ENCODE results near the gene APOL1. TPM values are rescaled to one million over a fixed set of nuclear protein-coding genes. Genes with fewer than 3 reads are reported as not detected.

The APOL1 gene
- total RNA-seq, 1 donor, result 38.7 TPM

- no peaks in the 10 kb centered on the region for H3K4me1 ChIP-seq (ENCODE audit: insufficient read depth, low read length)
- peaks cover 86% of the 10 kb centered on the region for H3K36me3 ChIP-seq (ENCODE audit: insufficient read depth, low read length)
- peaks cover 74% of the 10 kb centered on the region for H4K20me1 ChIP-seq (ENCODE audit: insufficient read depth, low read length)
- no peaks in the 10 kb centered on the region for H3K9me3 ChIP-seq (ENCODE audit: low read depth, low read length)
- H3K27ac ChIP-seq (ENCODE audit: low read depth, low read length), result no peak overlapping the region
- H3K27me3 ChIP-seq (ENCODE audit: insufficient read depth, low read length), result no peaks in the 10 kb centered on the region
- no peak overlapping the region for H3K4me2 ChIP-seq (ENCODE audit: insufficient read depth, low read length)
- no peak overlapping the region for H2AFZ ChIP-seq (ENCODE audit: low read length)
- H3K79me2 ChIP-seq (ENCODE audit: insufficient read depth, low read length), result peaks cover 76% of the 10 kb centered on the region
- no peak overlapping the region for H3K4me3 ChIP-seq (ENCODE audit: insufficient read depth, low read length)
- DNase-seq (ENCODE audit: insufficient read length, low spot score, missing footprints), result peak; percentile 82
- no peak for TF ChIP-seq CTCF (IDR thresholded peaks at IDR 0.05; ENCODE audit: extremely low read depth, low read depth, low read length)
Observed at GRCh38 chr22:36291831-36292740, 39.2 kb downstream of the APOL1 start.

- H3K4me1 ChIP-seq (ENCODE audit: insufficient read depth, low read length), result no peaks in the 10 kb centered on the region
- H3K27ac ChIP-seq (ENCODE audit: low read depth, low read length), result no peak overlapping the region
- no peak for TF ChIP-seq CTCF (IDR thresholded peaks at IDR 0.05; ENCODE audit: extremely low read depth, low read depth, low read length)
- no peak overlapping the region for H3K4me3 ChIP-seq (ENCODE audit: insufficient read depth, low read length)
- no peaks in the 10 kb centered on the region for H3K27me3 ChIP-seq (ENCODE audit: insufficient read depth, low read length)
- H4K20me1 ChIP-seq (ENCODE audit: insufficient read depth, low read length), result peaks cover 76% of the 10 kb centered on the region
- H3K36me3 ChIP-seq (ENCODE audit: insufficient read depth, low read length), result peaks cover 88% of the 10 kb centered on the region
- peaks cover 79% of the 10 kb centered on the region for H3K79me2 ChIP-seq (ENCODE audit: insufficient read depth, low read length)
- no peak overlapping the region for H3K4me2 ChIP-seq (ENCODE audit: insufficient read depth, low read length)
- H2AFZ ChIP-seq (ENCODE audit: low read length), result no peak overlapping the region
- DNase-seq (ENCODE audit: insufficient read length, low spot score, missing footprints), result peak; percentile 82
- no peaks in the 10 kb centered on the region for H3K9me3 ChIP-seq (ENCODE audit: low read depth, low read length)
Observed at GRCh38 chr22:36292823-36293530, 40.0 kb downstream of the APOL1 start.

- Histone ChIP-seq H3K36me3 (ENCODE audit: insufficient read depth, low read length) (peaks cover 88% of the 10 kb centered on the region), H3K79me2 (ENCODE audit: insufficient read depth, low read length) (peaks cover 80% of the 10 kb centered on the region), H3K9me3 (ENCODE audit: low read depth, low read length) (no peaks in the 10 kb centered on the region), H3K27ac (ENCODE audit: low read depth, low read length) (no peak overlapping the region), H3K27me3 (ENCODE audit: insufficient read depth, low read length) (no peaks in the 10 kb centered on the region), H2AFZ (ENCODE audit: low read length) (no peak overlapping the region), H3K4me2 (ENCODE audit: insufficient read depth, low read length) (no peak overlapping the region), H4K20me1 (ENCODE audit: insufficient read depth, low read length) (peaks cover 75% of the 10 kb centered on the region), H3K4me3 (ENCODE audit: insufficient read depth, low read length) (no peak overlapping the region), H3K4me1 (ENCODE audit: insufficient read depth, low read length) (no peaks in the 10 kb centered on the region)
- no peak for TF ChIP-seq CTCF (IDR thresholded peaks at IDR 0.05; ENCODE audit: extremely low read depth, low read depth, low read length)
- peak; percentile 69 for DNase-seq (ENCODE audit: insufficient read length, low spot score, missing footprints)
Observed at GRCh38 chr22:36293606-36294292, 40.8 kb downstream of the APOL1 start.
